OCI-LY1 (cell line): ENCODE results near the gene ITGAE.

Experiments used
- H2AFZ ChIP-seq: fragments of 200-600 bp; sonication (generic), shearing (Covaris generic); 2 replicates; pipeline ENCODE4 v1.6.0; 2014; ENCODE audit warnings: antibody characterized with exemption, mild to moderate bottlenecking, low read length
- H3F3A ChIP-seq: fragments of 200-600 bp; sonication (generic), shearing (Covaris generic); 2 replicates; pipeline ENCODE4 v1.6.0; 2014; ENCODE audit warnings: mild to moderate bottlenecking, antibody characterized with exemption, low read length, moderate library complexity; ENCODE audit not compliant: insufficient read depth
- H3K27ac ChIP-seq: fragments of 200-600 bp; sonication (generic); 2 replicates; pipeline ENCODE4 v1.5.1; 2014; ENCODE audit warnings: low read length, mixed run types, mild to moderate bottlenecking, low read depth; ENCODE audit not compliant: poor library complexity, severe bottlenecking
- H3K27me3 ChIP-seq: fragments of 200-600 bp; sonication (generic); 2 replicates; pipeline ENCODE4 v1.6.0; 2014; ENCODE audit warnings: antibody characterized with exemption, mild to moderate bottlenecking, low read length, moderate library complexity; ENCODE audit not compliant: insufficient read depth
- H3K36me3 ChIP-seq: fragments of 200-600 bp; sonication (generic); 2 replicates; pipeline ENCODE4 v1.6.1; 2014; ENCODE audit warnings: mild to moderate bottlenecking, antibody characterized with exemption, low read length, moderate library complexity, mixed read lengths; ENCODE audit not compliant: insufficient read depth
- H3K4me1 ChIP-seq: fragments of 200-600 bp; sonication (generic); 2 replicates; pipeline ENCODE4 v1.5.1; 2014; ENCODE audit warnings: mild to moderate bottlenecking, low read length, moderate library complexity; ENCODE audit not compliant: insufficient read depth, severe bottlenecking
- H3K4me2 ChIP-seq: fragments of 200-600 bp; sonication (generic), shearing (Covaris generic); 2 replicates; pipeline ENCODE4 v1.6.1; 2014; ENCODE audit warnings: low read length
- H3K4me3 ChIP-seq: fragments of 200-600 bp; sonication (generic); 2 replicates; pipeline ENCODE4 v1.5.1; 2014; ENCODE audit warnings: low read length, low read depth, mild to moderate bottlenecking, mixed read lengths; ENCODE audit not compliant: poor library complexity, severe bottlenecking
- H3K79me2 ChIP-seq: fragments of 200-600 bp; shearing (Covaris generic); 2 replicates; pipeline ENCODE4 v1.6.1; 2016; ENCODE audit warnings: mixed run types, low read length, mixed read lengths; ENCODE audit not compliant: insufficient read depth
- H3K9ac ChIP-seq: fragments of 200-600 bp; sonication (generic), shearing (Covaris generic); 2 replicates; pipeline ENCODE4 v1.6.1; 2014; ENCODE audit warnings: mild to moderate bottlenecking, low read length, mixed read lengths
- H3K9me2 ChIP-seq: fragments of 200-600 bp; sonication (generic), shearing (Covaris generic); 2 replicates; pipeline ENCODE4 v1.6.1; 2014; ENCODE audit warnings: low read depth, mild to moderate bottlenecking, low read length, mixed read lengths
- H3K9me3 ChIP-seq: fragments of 200-600 bp; shearing (Covaris generic); 2 replicates; pipeline ENCODE4 v1.6.1; 2014; ENCODE audit warnings: low read length, mixed read lengths
- H4K20me1 ChIP-seq: fragments of 200-600 bp; sonication (generic), shearing (Covaris generic); 2 replicates; pipeline ENCODE4 v1.6.0; 2016; ENCODE audit warnings: mild to moderate bottlenecking, low read length; ENCODE audit not compliant: insufficient read depth
- CTCF ChIP-seq: fragments of 200-600 bp; sonication (generic), shearing (Covaris generic); IDR thresholded peaks from 2 replicates; pipeline ENCODE4 v1.5.1; 2017; ENCODE audit warnings: mild to moderate bottlenecking, antibody characterized with exemption, low read length, moderate library complexity, mixed read lengths
- EZH2 ChIP-seq: fragments of 200-600 bp; sonication (generic), shearing (Covaris generic); IDR thresholded peaks from 2 replicates; pipeline ENCODE4 v1.8.0; 2017; ENCODE audit warnings: borderline replicate concordance, mixed run types, mild to moderate bottlenecking, antibody characterized with exemption, low read length, moderate library complexity, mixed read lengths

Gene ITGAE

GRCh38 chr17:3828852-3829232, 27.9 kb upstream of the ITGAE start:
- Histone ChIP-seq H3K36me3 (peaks cover 66% of the 10 kb centered on the region), H3K27me3 (no peaks in the 10 kb centered on the region), H3K79me2 (no peaks in the 10 kb centered on the region), H3K9me3 (no peaks in the 10 kb centered on the region), H4K20me1 (0 out of 2 replicates have a peak, but pooled peaks cover 1% of the 10 kb centered on the region), H3K9ac (no peak overlapping the region), H3K27ac (no peak overlapping the region), H3K4me1 (no peaks in the 10 kb centered on the region), H3K4me2 (no peak overlapping the region), H2AFZ (no peak overlapping the region), H3K4me3 (no peak overlapping the region), H3K9me2 (no peaks in the 10 kb centered on the region), H3F3A (0 out of 2 replicates have a peak, but pooled peaks cover 3% of the 10 kb centered on the region)
- TF ChIP-seq CTCF (no peak), EZH2 (no peak)

GRCh38 chr17:3828151-3828851, 27.3 kb upstream of the ITGAE start:
- H3K4me3 ChIP-seq: no peak overlapping the region
- H4K20me1 ChIP-seq: no peaks in the 10 kb centered on the region
- no peak overlapping the region for H3K9ac ChIP-seq
- TF ChIP-seq CTCF: no peak
- no peak for TF ChIP-seq EZH2
- H3K9me2 ChIP-seq: no peaks in the 10 kb centered on the region
- H3K9me3 ChIP-seq: no peaks in the 10 kb centered on the region
- H2AFZ ChIP-seq: no peak overlapping the region
- no peaks in the 10 kb centered on the region for H3K4me1 ChIP-seq
- no peaks in the 10 kb centered on the region for H3K27me3 ChIP-seq
- H3K36me3 ChIP-seq: peaks cover 66% of the 10 kb centered on the region
- H3F3A ChIP-seq: 0 out of 2 replicates have a peak, but pooled peaks cover 3% of the 10 kb centered on the region
- H3K4me2 ChIP-seq: no peak overlapping the region
- no peak overlapping the region for H3K27ac ChIP-seq
- H3K79me2 ChIP-seq: no peaks in the 10 kb centered on the region

GRCh38 chr17:3827124-3827773, 26.3 kb upstream of the ITGAE start:
- TF ChIP-seq CTCF (peak; percentile 89), EZH2 (no peak)
- Histone ChIP-seq H3K9ac (no peak overlapping the region), H3K4me3 (no peak overlapping the region), H2AFZ (no peak overlapping the region), H4K20me1 (no peaks in the 10 kb centered on the region), H3K36me3 (peaks cover 70% of the 10 kb centered on the region), H3K27ac (no peak overlapping the region), H3K79me2 (no peaks in the 10 kb centered on the region), H3K4me2 (no peak overlapping the region), H3F3A (0 out of 2 replicates have a peak, but pooled peaks cover 3% of the 10 kb centered on the region), H3K9me3 (no peaks in the 10 kb centered on the region), H3K4me1 (no peaks in the 10 kb centered on the region), H3K27me3 (no peaks in the 10 kb centered on the region), H3K9me2 (no peaks in the 10 kb centered on the region)
